HG03039 (cell line): Measurements from ENCODE around the gene EPHA6.
"Not testable (repeated sequence)": the region's sequence is repeated elsewhere in the genome, so short reads cannot be mapped to it uniquely, and the experiment has no call there.

ENCODE experiments used
- ATAC-seq: cut with Tn5 transposase; IDR thresholded peaks from one replicate; pipeline ENCODE4 v1.9.1; 2021; ENCODE audit warnings: mild to moderate bottlenecking, moderate library complexity; ENCODE audit not compliant: unreplicated experiment

The EPHA6 gene

GRCh38 chr3:96900566-96900965, 86.2 kb downstream of the EPHA6 start:
- ATAC-seq: no peak

GRCh38 chr3:96915445-96915844, 101.1 kb downstream of the EPHA6 start:
- no peak for ATAC-seq

DNA sequence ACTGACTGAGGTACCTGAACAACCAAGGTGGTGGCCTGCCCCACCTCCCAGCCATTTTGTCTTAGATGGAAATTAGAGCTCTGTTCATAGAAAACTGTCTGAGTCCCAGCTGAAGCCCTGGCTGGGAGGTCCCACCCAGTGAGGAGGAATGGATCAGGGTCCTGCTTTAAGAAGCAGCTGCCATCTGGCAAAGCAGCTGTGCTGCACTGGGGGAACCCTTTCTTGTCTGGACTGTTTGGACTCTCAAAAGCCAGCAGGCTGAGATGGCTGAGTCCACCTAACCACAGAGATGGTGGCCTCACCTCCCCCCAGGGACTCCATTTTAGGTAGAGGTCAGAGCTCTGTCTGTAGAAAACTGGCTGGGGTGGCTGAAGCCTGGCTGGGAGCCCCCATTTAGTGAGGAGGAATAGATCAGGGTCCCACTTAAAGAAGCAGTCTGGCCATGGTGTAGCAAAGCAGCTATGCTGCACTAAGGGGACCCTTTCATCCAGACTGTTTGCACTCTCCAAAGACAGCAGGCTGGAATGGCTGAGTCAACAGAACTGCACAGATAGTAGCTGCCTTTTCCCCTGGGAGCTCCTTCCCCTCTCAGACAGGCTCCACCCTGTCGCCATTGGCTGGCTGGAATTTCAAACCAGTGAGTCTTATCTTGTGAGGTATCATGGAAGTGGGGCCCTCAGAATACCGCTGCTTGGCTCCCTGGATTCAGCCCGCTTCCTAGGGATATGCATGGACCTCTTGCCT, 116.9 kb downstream of the EPHA6 start:
- no peak for ATAC-seq

DNA sequence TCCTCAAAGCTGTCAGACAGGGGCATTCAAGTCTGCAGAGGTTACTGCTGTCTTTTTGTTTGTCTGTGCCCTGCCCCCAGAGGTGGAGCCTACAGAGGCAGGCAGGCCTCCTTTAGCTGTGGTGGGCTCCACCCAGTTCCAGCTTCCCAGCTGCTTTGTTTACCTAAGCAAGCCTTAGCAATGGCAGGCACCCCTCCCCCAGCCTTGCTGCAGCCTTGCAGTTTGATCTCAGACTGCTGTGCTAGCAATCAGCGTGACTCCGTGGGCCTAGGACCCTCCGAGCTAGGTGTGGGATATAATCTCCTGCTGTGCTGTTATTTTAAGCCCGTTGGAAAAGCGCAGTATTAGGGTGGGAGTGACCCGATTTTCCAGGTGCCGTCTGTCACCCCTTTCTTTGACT, 127.7 kb downstream of the EPHA6 start:
- ATAC-seq: not testable (repeated sequence)

DNA sequence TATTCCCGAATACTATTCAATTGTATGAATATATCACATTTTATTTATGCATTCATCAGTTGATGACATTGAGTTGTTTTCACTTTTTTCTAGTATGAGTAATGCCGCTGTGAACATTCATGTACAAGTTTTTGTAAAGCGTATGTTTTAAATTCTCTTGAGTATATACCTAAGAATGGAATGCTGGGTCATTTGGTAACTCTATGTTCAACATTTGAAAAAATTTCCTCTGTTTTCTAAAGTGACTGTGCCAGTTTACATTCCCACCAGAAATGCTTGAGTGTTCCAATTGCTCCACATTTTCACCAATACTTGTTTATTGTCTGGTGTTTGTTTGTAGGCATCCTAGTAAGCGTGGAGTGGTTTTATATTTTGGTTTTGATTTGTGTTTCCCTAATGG, 144.5 kb downstream of the EPHA6 start:
- no peak for ATAC-seq

DNA sequence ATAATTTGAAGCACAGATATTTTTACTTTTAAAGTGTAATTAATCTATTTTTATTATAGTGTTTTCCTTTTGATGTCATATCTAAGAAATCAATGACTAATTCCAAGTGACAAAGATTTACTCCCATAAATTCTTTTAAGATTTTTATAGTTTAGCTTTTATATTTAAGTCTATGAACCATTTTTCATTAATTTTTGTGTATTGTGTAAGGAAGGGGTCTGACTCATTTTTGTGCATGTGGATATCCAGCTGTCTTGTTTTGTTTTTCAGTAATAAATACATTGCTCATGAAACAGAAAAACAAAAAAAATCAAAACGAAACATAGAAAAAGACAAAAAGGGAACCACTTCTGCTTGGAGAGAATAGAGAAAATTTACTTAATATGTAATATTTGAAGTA, 145.1 kb downstream of the EPHA6 start:
- ATAC-seq: no peak

GRCh38 chr3:96959901-96960641, 145.7 kb downstream of the EPHA6 start:
- no peak for ATAC-seq

DNA sequence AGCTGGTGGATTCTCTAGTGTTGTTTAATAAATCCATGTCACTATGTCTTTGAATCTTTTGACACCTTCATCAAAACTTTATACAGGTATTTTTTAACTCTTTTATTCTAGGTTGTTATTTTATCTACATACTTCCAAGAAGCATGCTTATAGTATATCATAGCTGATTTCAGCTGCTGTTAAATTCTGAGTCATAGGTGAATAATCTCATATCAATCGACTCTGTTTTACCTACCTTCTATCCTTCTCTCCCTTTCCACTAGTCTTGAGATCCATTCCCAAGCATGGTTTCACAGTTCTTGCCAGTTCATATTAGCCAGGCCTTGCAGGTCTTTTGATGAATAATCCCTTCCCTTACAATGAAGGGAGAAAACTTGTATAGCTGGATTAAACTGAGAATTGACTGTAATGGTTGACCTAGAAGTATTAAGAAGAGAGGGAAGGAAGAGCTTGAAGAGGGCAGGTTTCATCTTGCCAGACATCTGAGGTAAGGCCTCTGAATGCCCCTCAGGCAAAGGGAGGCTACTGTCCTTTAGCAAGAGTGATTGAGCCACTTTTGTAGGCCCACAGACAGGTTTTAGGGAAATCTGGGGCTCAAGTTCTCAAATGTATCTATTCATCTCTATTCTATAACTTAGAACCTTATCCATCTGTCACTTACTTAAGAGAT, 146.4 kb downstream of the EPHA6 start:
- ATAC-seq: no peak

GRCh38 chr3:96961576-96961975, 147.2 kb downstream of the EPHA6 start:
- no peak for ATAC-seq

GRCh38 chr3:96966181-96966929, 152.0 kb downstream of the EPHA6 start:
- ATAC-seq: no peak

GRCh38 chr3:96970211-96970610, 155.8 kb downstream of the EPHA6 start:
- ATAC-seq: no peak

- ATAC-seq: no peak
Measured at GRCh38 chr3:96977671-96978070, 163.3 kb downstream of the EPHA6 start.

DNA sequence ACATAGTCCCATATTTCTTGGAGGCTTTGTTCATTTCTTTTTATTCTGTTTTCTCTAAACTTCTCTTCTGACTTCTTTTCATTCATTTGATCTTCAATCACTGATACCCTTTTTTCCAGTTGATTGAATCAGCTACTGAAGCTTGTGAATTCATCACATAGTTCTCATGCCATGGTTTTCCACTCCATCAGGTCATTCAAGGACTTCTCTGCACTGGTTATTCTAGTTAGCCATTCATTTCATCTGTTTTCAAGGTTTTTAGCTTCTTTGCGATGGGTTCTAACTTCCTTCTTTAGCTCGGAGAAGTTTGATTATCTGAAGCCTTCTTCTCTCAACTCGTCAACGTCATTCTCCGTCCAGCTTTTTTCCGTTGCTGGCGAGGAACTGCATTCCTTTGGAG, 169.3 kb downstream of the EPHA6 start:
- not testable (repeated sequence) for ATAC-seq

- ATAC-seq: no peak
Measured at GRCh38 chr3:96986241-96986640, 171.8 kb downstream of the EPHA6 start.

DNA sequence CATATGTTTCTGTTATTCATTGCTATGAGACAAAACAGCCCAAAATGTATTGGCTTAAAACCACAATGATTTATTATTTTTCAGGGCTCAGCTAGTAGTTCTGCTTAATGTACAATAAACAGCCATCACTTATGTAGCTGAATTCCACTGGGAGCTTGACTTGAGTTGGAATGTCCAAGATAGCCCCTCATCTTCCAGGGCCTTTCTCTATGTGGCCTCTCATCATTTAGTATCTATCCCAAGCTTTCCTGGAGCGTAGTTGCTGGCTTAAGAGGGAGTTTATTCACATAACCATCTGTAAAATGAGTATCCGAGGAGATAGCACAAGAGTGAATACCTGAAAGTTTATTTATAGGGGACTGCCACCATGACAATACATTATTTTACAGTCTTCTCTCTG, 176.8 kb downstream of the EPHA6 start:
- ATAC-seq: no peak

DNA sequence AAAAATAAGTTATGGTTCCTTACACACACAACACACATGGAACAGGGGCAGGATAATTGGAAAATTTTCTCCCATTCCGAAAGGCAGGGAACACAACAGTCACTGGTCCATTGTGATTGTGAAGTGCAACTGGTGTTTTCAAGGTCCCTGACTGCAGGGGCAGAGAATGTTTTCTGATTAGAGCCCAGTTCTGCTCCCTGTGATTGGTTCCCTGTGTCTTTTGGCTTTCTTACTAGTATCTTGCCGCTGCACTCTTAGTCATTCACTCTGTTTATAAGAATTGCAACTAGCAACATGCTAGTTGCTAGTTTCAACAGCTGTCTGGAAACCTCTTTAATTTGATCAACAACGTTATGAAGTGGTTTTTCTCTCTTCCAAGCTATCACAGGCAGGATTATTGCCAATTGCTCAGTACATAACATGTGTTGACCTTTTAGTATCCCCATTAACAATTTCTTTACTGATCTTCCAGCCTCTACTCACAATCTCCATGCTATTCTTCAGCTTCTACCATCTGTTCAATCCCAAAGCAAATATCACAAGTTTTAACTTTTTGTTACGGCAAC, 177.5 kb downstream of the EPHA6 start:
- no peak for ATAC-seq

DNA sequence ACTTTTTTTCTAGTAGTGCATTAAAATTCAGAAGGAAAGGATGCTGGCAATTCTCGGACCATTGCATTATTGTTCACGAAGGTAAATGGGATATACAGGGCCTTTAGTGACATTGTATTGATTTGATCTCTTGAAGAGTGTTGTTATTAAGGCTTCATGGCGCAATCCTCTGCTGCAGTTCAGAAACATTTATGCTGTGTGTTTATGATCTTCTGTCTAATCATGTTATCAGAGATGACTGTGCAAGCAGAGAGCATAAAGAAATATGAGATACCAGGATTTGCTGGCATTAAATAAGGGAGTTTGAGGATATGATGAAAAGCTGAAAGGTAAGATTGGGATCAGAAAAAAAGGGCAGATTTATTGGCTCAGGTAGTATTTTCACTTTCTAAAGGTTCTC, 180.6 kb downstream of the EPHA6 start:
- no peak for ATAC-seq

- no peak for ATAC-seq
Measured at GRCh38 chr3:96996009-96996408, 181.6 kb downstream of the EPHA6 start.

- ATAC-seq: no peak
Measured at GRCh38 chr3:97001611-97002010, 187.2 kb downstream of the EPHA6 start.

GRCh38 chr3:97009427-97010019, 195.1 kb downstream of the EPHA6 start:
- no peak for ATAC-seq
